Muscle of back (tissue), 11 donors: Measurements from ENCODE around the gene EVX2. TPM values are rescaled to one million over a fixed set of nuclear protein-coding genes. Genes with fewer than 3 reads are reported as not detected.

Experiments used
- DNase-seq, 3 donors: peaks; one replicate each; pipeline versions ENCODE4 v3.0.0 to v3.0.0-alpha.2; 2013
- polyA plus RNA-seq, 10 donors: library from polyadenylated mRNA; unstranded; fragments of 120-200 nt; gene quantifications; one replicate each; pipeline ENCODE4 v1.2.1, GENCODE V29; 2013; ENCODE audit not compliant: insufficient read length in 10 of 10

Gene EVX2
- polyA plus RNA-seq, 10 donors = 0.04 TPM; not detected in 8

- peak in 1 of 3 donors; percentile 67 for DNase-seq
These were observed 903 bp upstream of the EVX2 start for GRCh38 chr2:176084611-176085119.

- DNase-seq = peak in 2 of 3 donors; percentile 9 to 63
These were observed 674 bp downstream of the EVX2 start for GRCh38 chr2:176082824-176083751.

GRCh38 chr2:176082525-176082823, 1.3 kb downstream of the EVX2 start:
- peak in 1 of 3 donors; percentile 16 for DNase-seq

GRCh38 chr2:176081837-176082524, 1.8 kb downstream of the EVX2 start:
- peak in 2 of 3 donors; percentile 17 to 76 for DNase-seq

GRCh38 chr2:176081376-176081836, 2.4 kb downstream of the EVX2 start:
- DNase-seq = peak in 2 of 3 donors; percentile 38 to 77

GRCh38 chr2:176080540-176081375, 3.0 kb downstream of the EVX2 start:
- DNase-seq = peak in 1 of 3 donors; percentile 73

- peak in 1 of 3 donors; percentile 66 for DNase-seq
These were observed 3.8 kb downstream of the EVX2 start for GRCh38 chr2:176079831-176080539.

GRCh38 chr2:176079285-176079830, 4.4 kb downstream of the EVX2 start:
- DNase-seq = peak in 1 of 3 donors; percentile 48

GRCh38 chr2:176078541-176079284, 5.0 kb downstream of the EVX2 start:
- DNase-seq = peak in 1 of 3 donors; percentile 58

- peak in 1 of 3 donors; percentile 66 for DNase-seq
These were observed 7.0 kb downstream of the EVX2 start for GRCh38 chr2:176076796-176077195.

- no peak for DNase-seq
These were observed 7.7 kb downstream of the EVX2 start for GRCh38 chr2:176076063-176076462.

- DNase-seq = peak in 1 of 3 donors; percentile 65
These were observed 8.3 kb downstream of the EVX2 start for GRCh38 chr2:176075481-176075880.

GRCh38 chr2:176074919-176075425, 8.8 kb downstream of the EVX2 start:
- peak in 1 of 3 donors; percentile 11 for DNase-seq

- DNase-seq = peak in 1 of 3 donors; percentile 32
These were observed 10.5 kb downstream of the EVX2 start for GRCh38 chr2:176072951-176073904.

GRCh38 chr2:176072292-176072669, 11.5 kb downstream of the EVX2 start:
- peak in 1 of 3 donors; percentile 9 for DNase-seq

GRCh38 chr2:176071330-176072291, 12.2 kb downstream of the EVX2 start:
- DNase-seq = peak in 1 of 3 donors; percentile 15

GRCh38 chr2:176068419-176068832, 15.3 kb downstream of the EVX2 start:
- DNase-seq = peak in 1 of 3 donors; percentile 44
